Left ventricle myocardium inferior (tissue), 1 donor: ENCODE measurements around the gene LILRB4. TPM values are rescaled to one million over a fixed set of nuclear protein-coding genes. Genes with fewer than 3 reads are reported as not detected.
"Not testable (repeated sequence)": the region's sequence is repeated elsewhere in the genome, so short reads cannot be mapped to it uniquely, and the experiment has no call there.

Experiments
- DNase-seq: peaks from one replicate; pipeline ENCODE4 v3.0.0-alpha.2; 2020
- H3K27ac ChIP-seq: fragments of 200-600 bp; replicated peaks from 2 replicates; pipeline ENCODE4 v1.8.0; 2021
- H3K27me3 ChIP-seq: fragments of 200-600 bp; 2 replicates; pipeline ENCODE4 v1.8.0; 2021; ENCODE audit warnings: low read depth
- H3K36me3 ChIP-seq: fragments of 200-600 bp; 2 replicates; pipeline ENCODE4 v1.8.0; 2021
- H3K4me1 ChIP-seq: fragments of 200-600 bp; 2 replicates; pipeline ENCODE4 v1.8.0; 2021
- H3K4me3 ChIP-seq: fragments of 200-600 bp; 2 replicates; pipeline ENCODE4 v1.8.0; 2021; ENCODE audit warnings: mild to moderate bottlenecking, moderate library complexity
- H3K9me3 ChIP-seq: fragments of 200-600 bp; replicated peaks from 2 replicates; pipeline ENCODE4 v1.8.0; 2021
- CTCF ChIP-seq: fragments of 200-600 bp; IDR thresholded peaks from 2 replicates; pipeline ENCODE4 v1.8.0; 2021; ENCODE audit warnings: antibody characterized with exemption, mild to moderate bottlenecking, borderline replicate concordance
- intact Hi-C: fragments of 100-400 bp; cut with micrococcal nuclease; formaldehyde crosslinking; loops from one replicate; pipeline ENCODE4 v1.11.0; 2022
- total RNA-seq: library from RNA; stranded (reverse); fragmentation: NEBNext Ultra II Directional; extraction: Animal tissue kit (Norgen Biotek cat#: 25700); gene quantifications from one replicate; pipeline ENCODE4 v1.2.1, GENCODE V29; 2021
- donor health status: DM: no; HTN: yes; CAD: no; lungs with severe emphysema.

Gene LILRB4
- total RNA-seq, 1 donor from 2014 or later = 4.0 TPM

- peaks cover 34% of the 10 kb centered on the region for H3K27me3 ChIP-seq
- no peak overlapping the region for H3K4me3 ChIP-seq
- H3K4me1 ChIP-seq = no peaks in the 10 kb centered on the region
- no peak for DNase-seq
- H3K27ac ChIP-seq = no peak overlapping the region
- no peaks in the 10 kb centered on the region for H3K9me3 ChIP-seq
- no peaks in the 10 kb centered on the region for H3K36me3 ChIP-seq
- intact Hi-C loops = no loop called here
- TF ChIP-seq CTCF = no peak
Observed at GRCh38 chr19:54677217-54677616, 14.4 kb downstream of the LILRB4 start.

DNA sequence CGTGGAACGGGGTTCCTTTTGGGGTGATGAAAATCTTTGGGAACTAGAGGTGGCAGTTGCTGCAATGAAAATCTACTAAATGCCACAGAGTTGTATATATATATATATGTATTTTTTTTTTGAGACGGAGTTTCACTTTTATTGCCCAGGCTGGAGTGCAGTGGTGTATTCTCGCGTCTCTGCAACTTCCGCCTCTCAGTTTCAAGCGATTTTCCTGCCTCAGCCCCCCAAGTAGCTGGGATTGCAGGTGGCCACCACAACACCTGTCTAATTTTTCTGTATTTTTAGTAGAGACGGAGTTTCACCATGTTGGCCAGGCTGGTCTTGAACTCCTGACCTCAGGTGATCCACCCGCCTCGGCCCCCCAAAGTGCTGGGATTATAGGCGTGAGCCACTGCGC, 18.8 kb downstream of the LILRB4 start:
- H3K4me1 ChIP-seq, H3K27ac ChIP-seq, intact Hi-C loops, DNase-seq, H3K4me3 ChIP-seq, H3K36me3 ChIP-seq, H3K9me3 ChIP-seq: not testable (repeated sequence)
- peaks cover 43% of the 10 kb centered on the region for H3K27me3 ChIP-seq

- no peak overlapping the region for H3K27ac ChIP-seq
- TF ChIP-seq CTCF = no peak
- peaks cover 43% of the 10 kb centered on the region for H3K27me3 ChIP-seq
- H3K9me3 ChIP-seq = no peaks in the 10 kb centered on the region
- H3K4me3 ChIP-seq = no peak overlapping the region
- no peak for DNase-seq
- H3K36me3 ChIP-seq = no peaks in the 10 kb centered on the region
- H3K4me1 ChIP-seq = no peaks in the 10 kb centered on the region
- intact Hi-C loops = no loop called here
Observed at GRCh38 chr19:54682306-54682856, 19.6 kb downstream of the LILRB4 start.

DNA sequence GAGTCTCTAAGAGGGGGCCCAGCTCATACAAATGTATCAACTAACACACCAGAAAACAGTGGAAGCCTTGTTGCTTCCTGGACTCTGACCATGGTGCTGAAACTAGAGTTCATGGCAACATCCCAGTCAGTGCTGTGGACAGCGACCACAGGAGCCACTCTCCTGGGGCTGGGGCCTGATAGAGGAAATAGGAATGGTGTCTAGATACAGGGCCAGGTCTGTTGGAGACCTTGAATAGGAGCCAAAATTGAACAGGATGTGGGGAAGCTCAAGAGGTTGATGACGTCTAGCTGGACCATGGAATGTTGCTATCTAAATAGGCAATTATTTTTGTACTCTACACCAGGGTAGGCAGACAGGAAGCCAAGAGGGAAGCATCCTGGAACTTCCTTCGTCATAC, 21.7 kb downstream of the LILRB4 start:
- intact Hi-C loops = no loop called here
- peaks cover 49% of the 10 kb centered on the region for H3K27me3 ChIP-seq
- TF ChIP-seq CTCF = no peak
- no peaks in the 10 kb centered on the region for H3K9me3 ChIP-seq
- no peaks in the 10 kb centered on the region for H3K4me1 ChIP-seq
- no peak overlapping the region for H3K27ac ChIP-seq
- DNase-seq = no peak
- H3K4me3 ChIP-seq = no peak overlapping the region
- H3K36me3 ChIP-seq = no peaks in the 10 kb centered on the region

DNA sequence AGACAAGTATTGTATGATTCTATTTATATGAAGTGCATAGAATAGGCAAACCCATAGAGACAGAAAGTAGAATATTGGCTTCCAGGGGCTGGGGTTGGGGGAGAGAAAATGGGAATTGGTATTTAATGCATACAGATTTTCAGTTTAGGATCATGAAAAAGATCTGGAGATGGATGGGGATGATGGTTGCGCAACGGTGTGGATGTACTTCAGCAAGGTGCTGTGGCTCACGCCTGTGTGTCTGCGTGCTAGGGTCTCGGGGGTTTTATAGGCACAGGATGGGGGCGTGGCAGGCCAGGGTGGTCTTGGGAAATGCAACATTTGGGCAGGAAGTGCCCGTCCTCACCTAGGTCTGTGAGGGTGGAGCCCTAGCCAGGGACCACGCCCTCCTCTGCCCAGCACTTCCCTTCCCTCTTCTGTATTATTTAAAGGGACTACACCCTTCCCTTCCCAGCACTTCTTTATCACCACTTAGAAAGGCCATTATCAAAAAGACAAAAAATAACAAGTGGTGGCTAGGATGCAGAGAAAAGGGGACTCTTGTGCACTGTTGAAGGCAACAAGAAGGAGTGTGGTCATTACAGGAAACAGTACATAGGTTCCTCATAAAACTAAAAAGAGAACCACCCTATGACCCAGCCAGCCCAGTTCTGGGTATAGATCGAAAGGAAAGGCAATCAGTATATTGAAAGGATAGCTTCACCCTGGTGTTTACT, 29.0 kb downstream of the LILRB4 start:
- Histone ChIP-seq H3K4me3 (no peak overlapping the region), H3K36me3 (no peaks in the 10 kb centered on the region), H3K27me3 (peaks cover 58% of the 10 kb centered on the region), H3K27ac (no peak overlapping the region), H3K4me1 (no peaks in the 10 kb centered on the region), H3K9me3 (peaks cover 8% of the 10 kb centered on the region)
- intact Hi-C loops = no loop called here
- no peak for DNase-seq
- TF ChIP-seq CTCF = no peak

- no peak for TF ChIP-seq CTCF
Observed at GRCh38 chr19:54692298-54692615, 29.5 kb downstream of the LILRB4 start.

More at GRCh38 chr19:54692298-54692615, 29.5 kb downstream of the LILRB4 start:
- H3K9me3 ChIP-seq = peaks cover 8% of the 10 kb centered on the region
- H3K36me3 ChIP-seq = no peaks in the 10 kb centered on the region
- no peaks in the 10 kb centered on the region for H3K4me1 ChIP-seq
- peaks cover 56% of the 10 kb centered on the region for H3K27me3 ChIP-seq
- intact Hi-C loops = no loop called here
- H3K4me3 ChIP-seq = no peak overlapping the region
- DNase-seq = no peak
- H3K27ac ChIP-seq = no peak overlapping the region
